ENCODE measurements around the gene KRTAP5-2.

DNA sequence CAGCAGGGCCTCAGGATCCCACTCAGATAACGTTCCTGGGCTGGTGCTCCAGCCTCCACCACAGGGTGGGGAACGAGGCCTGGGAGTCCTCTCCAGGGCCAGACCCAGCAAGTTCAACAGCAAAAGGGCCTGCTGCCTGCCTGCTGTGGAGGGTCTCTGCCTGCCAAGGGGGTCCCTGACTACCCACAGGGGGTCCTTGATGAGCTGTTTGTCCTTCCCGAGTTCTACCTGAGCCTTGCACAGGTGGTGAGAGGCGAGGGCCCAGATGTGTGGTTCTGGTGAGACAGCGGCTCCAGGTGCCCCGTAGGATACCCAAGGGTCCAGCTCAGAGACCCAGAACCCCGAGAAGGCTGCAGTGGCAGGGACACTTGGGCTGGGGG, 30.4 kb downstream of the KRTAP5-2 start:
- no peak for TF ChIP-seq POLR2AphosphoS5 (IDR thresholded peaks at IDR 0.05)
- TF ChIP-seq, protein P1, sequence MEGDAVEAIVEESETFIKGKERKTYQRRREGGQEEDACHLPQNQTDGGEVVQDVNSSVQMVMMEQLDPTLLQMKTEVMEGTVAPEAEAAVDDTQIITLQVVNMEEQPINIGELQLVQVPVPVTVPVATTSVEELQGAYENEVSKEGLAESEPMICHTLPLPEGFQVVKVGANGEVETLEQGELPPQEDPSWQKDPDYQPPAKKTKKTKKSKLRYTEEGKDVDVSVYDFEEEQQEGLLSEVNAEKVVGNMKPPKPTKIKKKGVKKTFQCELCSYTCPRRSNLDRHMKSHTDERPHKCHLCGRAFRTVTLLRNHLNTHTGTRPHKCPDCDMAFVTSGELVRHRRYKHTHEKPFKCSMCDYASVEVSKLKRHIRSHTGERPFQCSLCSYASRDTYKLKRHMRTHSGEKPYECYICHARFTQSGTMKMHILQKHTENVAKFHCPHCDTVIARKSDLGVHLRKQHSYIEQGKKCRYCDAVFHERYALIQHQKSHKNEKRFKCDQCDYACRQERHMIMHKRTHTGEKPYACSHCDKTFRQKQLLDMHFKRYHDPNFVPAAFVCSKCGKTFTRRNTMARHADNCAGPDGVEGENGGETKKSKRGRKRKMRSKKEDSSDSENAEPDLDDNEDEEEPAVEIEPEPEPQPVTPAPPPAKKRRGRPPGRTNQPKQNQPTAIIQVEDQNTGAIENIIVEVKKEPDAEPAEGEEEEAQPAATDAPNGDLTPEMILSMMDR (IDR thresholded peaks at IDR 0.05 in 8 of 11, conservative IDR thresholded peaks at IDR 0.05 in 3 of 11), result no peak

Measured in spleen (tissue), 7 donors.